Adipose tissue (tissue), 3 donors: ENCODE measurements around the gene PYCR2. TPM values are rescaled to one million over a fixed set of nuclear protein-coding genes. Genes with fewer than 3 reads are reported as not detected.

Source experiments
- H3K27ac ChIP-seq: one replicate; pipeline ENCODE4 v1.5.1; 2013; ENCODE audit warnings: low read depth, low read length
- WGBS, 3 donors: extraction: QIAGEN DNeasy Blood & Tissue Kit; methylation state at CpG; one replicate each; pipeline ENCODE4 v1.1.7; 2013; 5-methylcytosine and 5-hydroxymethylcytosine counted together
- polyA plus RNA-seq, 3 donors: library from polyadenylated mRNA; stranded (reverse); fragments of 200-250 nt; gene quantifications; one replicate each; pipeline ENCODE4 v1.2.3, GENCODE V29; 2013
- donor health status: healthy with polysubstance abuse.
- donor health status: Bipolar disorder and iron deficiency.
- donor health status: healthy.

Gene PYCR2
- polyA plus RNA-seq, 3 donors, result 44.1 to 59.5 (median 49.4) TPM

DNA sequence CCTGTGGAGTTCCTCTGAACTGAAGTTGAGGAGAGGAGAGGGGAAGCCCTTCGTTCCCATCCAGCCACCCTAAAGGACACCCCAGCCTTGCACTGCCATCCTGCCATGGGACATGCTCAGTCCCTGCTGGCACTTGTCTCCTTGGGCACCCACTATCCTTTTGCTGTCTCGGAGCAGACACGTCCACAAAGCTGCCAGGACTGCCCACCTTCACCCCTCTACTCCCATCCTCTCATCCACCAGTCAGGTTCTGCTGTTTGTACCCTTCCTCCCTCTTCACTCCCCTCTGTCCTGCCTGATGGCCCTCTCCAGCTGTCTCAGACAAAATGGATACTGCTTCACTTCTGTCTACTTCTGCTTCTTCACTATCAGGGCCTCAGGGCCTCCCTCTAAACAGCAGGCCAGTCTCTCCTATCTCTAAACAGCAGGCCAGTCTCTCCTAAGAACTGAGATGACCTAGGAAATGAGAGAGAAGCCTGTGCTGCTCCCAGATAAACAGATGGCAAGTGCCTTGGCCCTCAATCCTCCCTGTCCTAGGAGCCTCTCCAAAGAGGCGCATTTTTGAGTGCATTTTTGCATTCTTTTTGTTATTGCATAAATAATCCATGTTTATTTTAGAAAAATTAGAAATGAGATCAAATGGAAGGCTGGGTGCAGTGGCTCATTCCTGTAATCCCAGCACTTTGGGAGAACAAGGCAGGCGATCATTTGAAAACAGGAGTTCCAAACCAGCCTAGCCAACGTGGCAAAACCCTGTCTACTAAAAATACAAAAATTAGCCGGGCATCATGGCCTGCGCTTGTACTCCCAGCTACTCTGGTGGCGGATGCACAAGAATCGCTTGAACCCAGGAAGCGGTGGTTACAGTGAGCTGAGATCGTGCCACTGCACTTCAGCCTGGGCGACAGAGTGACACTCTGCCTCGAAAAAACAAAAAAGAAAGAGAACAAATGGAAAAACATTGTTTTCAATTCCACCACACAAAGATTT lies 4.4 kb upstream of the PYCR2 start:
- 86 to 90% (median 90%) methylated on average over 14 of the region's 14 CpGs for WGBS, 3 donors

DNA sequence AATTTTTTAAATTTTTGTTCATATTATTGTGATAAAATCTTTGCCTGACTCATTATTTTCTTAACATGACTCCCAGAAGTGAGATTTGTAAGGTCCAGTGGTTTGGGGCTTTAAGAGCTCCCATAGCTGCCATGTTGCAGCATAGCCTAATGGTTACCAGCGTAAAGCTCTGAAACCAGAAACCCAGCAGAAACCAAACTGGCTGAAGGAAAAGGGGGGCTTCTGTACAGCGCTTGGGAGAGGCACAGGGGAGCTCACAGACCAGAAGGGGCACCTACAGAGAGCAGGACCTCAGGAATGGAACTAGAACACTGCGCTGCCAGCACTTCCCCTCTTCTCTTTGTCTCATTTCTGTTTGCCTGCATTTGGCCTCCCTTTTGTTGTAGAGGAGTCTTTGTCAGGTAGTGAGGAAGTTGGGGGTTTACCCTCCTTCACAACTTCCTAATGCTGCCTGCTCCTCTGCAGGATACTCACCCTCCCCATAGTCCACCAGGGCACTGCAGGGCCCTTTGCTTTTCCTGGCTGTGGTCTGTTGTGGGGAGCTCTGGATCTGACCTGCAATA lies 2.6 kb upstream of the PYCR2 start:
- WGBS, 3 donors, result 72 to 94% (median 73%) methylated on average over 3 of the region's 3 CpGs
- H3K27ac ChIP-seq, result no peak overlapping the region

More for the DNA sequence above, 4.4 kb upstream of the PYCR2 start:
- H3K27ac ChIP-seq, result no peak overlapping the region

DNA sequence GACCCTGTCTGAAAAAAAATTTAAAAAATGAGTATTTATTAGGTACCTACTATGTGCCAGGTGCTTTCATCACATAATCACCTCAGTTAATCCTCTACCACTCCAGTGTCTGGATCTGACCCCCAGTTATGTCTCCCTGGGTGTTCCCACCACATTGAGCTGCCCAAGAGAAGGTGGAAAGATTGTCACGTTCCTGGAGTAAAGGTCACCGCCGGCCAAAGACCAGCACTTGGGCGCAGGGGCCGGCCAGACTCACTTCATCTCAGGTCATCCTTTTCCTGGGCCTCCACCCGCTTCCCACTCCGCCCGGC lies 714 bp downstream of the PYCR2 start:
- no peak overlapping the region for H3K27ac ChIP-seq
- 0 to 6% (median 1%) methylated on average over 8 of the region's 8 CpGs for WGBS, 3 donors

DNA sequence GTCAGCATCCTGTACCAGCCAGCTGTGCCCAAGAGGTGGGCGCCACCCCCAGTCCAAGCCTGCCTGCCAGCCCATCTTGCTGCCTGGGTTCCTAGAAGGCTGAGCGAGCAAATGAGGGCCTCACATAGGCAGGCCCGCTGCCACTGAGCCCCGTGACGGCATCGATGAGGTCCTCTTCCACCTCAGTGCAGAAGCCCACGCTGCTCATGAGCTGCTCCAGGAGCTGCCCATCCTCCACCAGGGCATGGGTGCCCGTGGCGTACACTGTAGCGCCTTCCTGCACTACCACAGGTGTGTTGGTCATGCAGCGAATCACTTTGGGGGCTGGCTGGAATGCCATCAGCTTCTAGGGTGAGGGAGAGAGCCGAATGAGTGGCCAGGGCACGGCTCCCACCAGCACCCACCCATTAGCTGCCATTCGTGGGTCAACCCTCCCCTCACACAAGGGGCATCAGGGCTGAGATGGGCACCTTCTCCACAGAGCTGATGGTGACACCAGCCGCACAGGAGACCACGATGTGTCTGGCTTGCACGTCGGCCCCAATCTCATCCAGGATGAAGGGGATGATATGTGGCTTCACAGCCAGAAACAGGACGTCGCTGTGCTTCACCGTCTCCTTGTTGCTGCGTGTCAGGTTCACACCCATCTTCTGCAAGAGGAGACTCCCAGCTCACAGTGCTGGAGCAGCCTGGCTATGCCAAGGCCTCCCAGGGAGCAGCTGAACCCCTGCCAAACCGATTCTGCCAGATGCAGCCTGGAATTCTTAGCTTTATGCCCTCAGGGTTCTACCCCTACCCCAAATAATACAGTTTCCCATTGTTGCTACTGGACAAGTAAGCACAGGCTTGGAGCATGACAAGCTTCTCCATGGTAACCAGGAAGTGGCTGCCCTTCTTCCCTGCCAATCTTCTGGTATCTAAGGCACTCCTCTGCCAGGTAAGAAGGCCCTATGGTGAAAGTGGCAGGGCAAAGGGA lies 2.0 kb downstream of the PYCR2 start:
- 83 to 92% (median 91%) methylated on average over 23 of the region's 23 CpGs for WGBS, 3 donors
- H3K27ac ChIP-seq, result no peak overlapping the region

DNA sequence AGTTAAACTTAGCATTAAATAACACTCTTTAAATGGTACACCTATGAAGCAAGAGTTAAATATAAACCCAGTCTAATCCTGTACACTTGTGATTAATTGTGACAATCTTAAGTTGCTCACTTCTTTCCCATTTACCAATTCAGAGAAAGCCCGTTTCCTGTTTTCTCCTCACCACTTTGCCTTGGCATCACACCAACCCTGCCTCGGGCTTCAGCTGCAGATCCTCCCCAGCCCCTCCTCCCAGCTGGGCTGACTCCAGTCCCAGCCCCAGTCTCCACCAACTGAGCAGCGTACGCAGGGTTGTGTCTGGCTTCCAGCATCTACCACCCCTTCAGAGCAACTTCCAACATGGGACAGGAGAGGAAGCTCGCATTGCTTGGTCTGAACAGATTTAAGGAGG lies 4.1 kb downstream of the PYCR2 start:
- 18 to 27% (median 24%) methylated on average over 5 of the region's 5 CpGs for WGBS, 3 donors
- H3K27ac ChIP-seq, result no peak overlapping the region

DNA sequence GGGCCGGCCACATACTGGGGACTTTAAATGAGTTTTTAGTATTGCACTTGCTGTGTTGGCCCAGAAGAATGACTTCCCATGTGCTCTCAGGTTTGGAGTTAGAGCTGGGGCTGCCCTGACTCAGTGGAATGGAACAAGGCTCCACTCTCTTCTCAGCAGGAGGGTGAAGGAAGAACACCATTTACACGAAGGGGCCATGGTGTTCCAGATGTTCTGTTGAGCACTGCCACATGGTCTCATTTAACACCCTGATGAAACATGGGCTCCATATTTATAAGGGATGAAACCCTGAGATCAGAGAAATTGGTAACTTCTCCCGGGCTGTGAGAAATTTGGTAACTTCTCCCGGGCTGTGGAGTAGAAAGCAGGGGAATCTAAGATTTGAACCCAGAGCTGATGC lies 5.8 kb downstream of the PYCR2 start:
- H3K27ac ChIP-seq, result no peak overlapping the region
- WGBS, 3 donors, result 91 to 99% (median 93%) methylated on average over 4 of the region's 4 CpGs

DNA sequence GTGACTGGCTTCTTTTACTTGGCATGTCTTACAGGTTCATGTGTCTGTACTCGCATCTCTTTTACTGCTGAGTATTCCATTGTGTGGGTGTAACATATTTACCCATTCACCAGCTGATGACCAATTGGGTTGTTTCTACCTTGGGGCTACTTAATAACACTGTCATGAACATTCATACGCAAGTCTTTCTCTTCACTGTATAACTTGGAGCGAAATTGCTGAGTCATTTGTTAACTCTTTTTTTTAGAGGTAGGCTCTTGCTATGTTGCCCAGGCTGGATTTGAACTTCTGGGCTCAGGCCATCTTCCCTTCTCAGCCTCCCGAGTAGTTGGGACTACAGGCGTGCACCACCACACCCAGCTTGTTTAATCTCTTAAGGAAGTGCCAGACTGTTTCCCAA lies 6.5 kb downstream of the PYCR2 start:
- H3K27ac ChIP-seq, result no peak overlapping the region
- 87 to 91% (median 88%) methylated on average over 5 of the region's 5 CpGs for WGBS, 3 donors

DNA sequence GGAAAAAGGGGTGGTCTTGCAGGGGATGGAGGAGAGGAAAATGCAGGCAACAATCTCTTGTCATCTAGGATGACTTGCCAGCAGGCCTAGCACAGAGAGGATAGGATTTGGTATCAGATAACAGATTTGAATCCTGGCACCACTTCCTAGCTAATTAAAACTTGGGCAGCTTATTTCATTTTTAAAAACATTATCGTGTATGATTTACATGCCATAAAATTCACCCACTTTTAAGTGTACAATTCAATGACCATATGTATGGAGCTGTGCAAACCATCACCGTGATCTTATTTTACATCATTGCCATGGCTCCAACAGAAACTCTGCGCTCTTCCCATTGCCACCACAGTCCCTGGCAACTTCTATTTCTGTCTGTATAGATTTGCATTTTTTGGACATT lies 6.9 kb downstream of the PYCR2 start:
- H3K27ac ChIP-seq, result no peak overlapping the region
- WGBS, 3 donors, result 90 to 98% (median 94%) methylated on average over 3 of the region's 3 CpGs

DNA sequence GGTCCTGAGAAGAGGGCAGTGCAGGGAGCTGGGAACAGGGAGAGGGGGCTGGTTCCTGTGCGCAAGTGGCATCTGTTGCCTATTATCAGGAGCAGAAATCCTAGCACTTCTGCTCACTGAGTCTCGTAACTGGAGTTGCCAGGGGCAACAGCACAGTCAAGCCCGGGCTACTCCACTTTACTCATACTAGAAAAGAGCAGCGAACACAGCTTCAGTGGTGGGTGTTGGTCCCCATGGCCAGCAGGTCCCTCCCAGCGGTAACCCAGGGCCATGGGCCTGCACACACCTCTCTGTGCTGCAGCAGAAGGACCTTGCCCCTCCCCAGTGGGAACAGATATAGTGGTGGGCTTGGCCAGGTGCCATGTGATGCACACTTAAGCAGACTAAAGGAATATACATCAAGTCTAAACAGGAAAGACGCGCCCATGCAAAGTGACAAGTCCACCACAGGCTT lies 8.5 kb downstream of the PYCR2 start:
- WGBS, 3 donors, result 88 to 95% (median 93%) methylated on average over 7 of the region's 7 CpGs
- H3K27ac ChIP-seq, result no peak overlapping the region

DNA sequence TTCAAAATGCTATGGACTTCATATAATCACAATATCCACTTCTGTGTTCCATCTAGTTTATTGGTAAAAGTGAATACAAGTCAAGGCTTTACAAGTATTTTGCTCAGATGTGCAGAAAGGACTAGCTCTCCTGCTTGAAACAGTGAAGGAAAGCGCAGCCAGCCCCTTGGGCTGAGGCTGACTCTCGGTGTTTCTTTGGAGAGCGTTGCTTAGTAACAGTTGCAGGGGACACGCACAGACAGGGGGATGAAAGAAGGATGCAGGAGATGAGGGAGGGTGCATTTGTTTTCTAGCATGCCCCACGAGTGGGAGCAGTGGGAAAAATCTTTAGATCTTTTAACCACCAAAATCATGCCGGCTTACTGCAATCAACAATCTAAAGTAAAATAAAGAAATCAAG lies 9.1 kb downstream of the PYCR2 start:
- 87 to 93% (median 93%) methylated on average over 6 of the region's 6 CpGs for WGBS, 3 donors

DNA sequence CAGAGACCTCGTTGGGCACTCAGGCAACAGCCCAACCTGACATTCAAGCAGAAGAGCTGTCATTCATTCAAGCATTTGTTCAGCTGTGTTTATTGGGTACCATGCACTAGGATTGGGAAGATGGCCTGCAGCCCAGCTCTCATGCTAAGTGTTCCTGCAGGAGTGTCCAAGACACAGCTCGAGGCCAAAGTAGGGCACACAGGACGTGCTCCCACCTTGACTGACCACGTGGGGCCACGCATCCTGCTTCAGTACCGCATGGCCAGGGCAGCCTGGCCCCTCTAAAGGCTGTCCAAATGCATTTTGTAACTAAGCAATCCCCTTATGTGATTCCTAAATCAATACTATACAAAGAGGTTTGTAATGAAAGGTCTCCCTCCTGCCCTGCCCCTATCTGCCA lies 9.7 kb downstream of the PYCR2 start:
- H3K27ac ChIP-seq, result no peak overlapping the region
- 79 to 91% (median 84%) methylated on average over 6 of the region's 6 CpGs for WGBS, 3 donors

More for the DNA sequence above, 9.1 kb downstream of the PYCR2 start:
- H3K27ac ChIP-seq, result no peak overlapping the region

DNA sequence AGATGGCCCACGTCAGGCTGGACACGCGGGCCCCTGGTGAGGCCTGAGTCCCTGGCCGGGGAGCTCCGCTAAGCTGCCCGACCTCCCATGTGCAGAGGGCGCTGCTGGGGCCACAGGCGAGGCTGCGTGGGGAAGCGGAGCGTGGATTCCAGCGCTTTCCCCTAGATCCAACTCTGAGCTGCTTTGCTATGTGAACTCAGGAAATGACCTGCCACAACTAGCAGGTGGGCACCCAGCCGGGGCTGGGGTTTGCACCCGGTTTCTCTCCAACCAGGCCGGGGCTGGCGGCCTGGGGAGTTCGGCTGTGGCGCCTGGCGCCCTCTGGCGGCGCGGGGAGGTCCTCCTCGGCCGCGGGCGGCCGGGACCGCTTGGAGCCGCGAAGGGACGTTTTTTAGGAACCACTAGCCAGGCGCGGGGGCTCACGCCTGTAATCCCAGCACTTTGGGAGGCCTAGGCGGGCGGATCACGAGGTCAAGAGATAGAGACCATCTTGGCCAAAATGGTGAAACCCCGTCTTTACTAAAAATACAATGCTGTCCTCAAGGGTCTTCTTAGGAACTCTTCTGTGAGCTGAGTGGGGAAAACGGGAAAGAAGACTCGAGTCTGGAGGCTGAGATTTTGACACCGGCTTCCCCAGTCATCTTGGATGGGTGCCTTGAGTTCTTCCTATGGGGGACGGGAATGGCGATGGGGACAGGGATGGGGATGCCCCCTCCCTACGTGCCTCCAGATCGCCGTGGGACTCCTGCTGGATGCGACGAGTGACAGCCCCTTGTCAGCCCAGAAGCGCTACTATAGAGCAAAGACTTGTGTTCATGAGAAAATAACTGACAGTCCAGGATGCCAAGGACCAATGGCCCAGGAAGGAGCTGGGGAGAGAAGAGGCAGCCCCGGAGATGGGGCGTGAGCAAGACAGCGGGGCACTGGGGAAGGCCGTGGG lies 12.6 kb downstream of the PYCR2 start:
- 32 to 43% (median 33%) methylated on average over 53 of the region's 53 CpGs for WGBS, 3 donors
- no peak overlapping the region for H3K27ac ChIP-seq

DNA sequence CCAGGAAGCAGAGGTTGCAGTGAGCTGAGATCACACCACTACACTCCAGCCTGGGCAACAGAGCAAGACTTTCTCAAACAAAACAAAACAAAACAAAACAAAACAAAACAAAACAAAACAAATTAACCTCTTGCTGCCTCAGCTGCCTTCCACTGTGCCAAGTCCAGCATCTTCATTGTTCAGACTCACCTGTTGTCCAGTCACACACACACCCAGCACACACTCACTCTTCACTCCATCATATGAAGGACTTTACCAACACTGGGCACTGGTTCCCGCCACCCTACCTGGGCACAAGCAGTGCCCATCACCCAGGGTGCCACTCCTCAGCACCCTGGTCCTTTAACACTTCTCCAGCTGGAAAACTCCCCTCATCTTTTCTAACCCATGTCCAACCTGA lies 14.6 kb downstream of the PYCR2 start:
- no peak overlapping the region for H3K27ac ChIP-seq
- 95 to 100% (median 95%) methylated on average over 1 of the region's 1 CpG for WGBS, 3 donors

DNA sequence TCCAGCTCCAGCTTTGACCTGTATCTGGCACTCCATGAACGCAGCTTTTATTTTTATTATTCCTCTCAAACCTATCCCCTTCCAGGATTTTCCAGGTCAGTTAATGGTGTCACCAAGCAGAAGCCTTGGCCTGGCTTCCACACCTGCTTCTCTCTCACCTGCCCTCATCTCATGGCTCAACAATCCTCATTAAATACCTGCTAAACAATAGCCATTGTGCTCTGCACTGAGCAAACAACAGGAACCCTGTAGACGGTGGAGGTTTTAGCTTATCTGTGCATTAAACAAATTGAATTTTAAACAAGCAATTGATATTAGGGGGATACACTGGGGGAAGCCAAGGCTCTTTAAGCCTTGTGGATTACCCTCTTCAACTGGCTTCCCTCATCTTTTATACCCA lies 15.3 kb downstream of the PYCR2 start:
- H3K27ac ChIP-seq, result no peak overlapping the region
- 53 to 80% (median 76%) methylated on average over 2 of the region's 2 CpGs for WGBS, 3 donors

DNA sequence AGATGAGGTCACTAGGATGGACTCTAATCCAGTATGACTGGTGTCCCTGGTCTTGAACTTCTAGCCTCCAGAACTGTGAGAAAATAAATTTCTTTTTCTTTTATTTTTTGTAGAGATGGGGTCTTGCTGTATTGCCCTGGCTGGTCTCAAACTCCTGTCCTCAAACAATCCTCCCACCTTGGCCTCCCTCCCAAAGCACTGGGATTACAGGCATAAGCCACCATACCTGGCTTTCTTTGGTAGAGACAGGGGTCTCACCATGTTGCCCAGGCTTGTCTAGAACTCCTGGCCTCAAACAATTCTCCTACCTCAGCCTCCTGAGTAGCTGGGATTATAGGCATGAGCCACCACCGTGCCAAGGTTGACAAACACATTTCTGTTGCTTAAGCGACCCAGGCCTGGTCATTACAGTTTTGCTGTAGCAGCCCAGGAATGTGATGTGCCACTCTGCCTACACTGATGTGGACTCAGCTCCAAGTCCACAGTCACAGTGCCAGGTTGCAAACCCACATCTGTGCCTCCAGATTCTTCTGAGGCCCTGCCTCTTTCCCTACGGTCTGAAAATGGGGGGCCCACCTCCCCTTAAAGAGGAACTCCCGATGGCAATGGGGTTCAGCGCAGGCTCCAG lies 15.9 kb downstream of the PYCR2 start:
- WGBS, 3 donors, result 78 to 86% (median 81%) methylated on average over 5 of the region's 5 CpGs
- no peak overlapping the region for H3K27ac ChIP-seq

DNA sequence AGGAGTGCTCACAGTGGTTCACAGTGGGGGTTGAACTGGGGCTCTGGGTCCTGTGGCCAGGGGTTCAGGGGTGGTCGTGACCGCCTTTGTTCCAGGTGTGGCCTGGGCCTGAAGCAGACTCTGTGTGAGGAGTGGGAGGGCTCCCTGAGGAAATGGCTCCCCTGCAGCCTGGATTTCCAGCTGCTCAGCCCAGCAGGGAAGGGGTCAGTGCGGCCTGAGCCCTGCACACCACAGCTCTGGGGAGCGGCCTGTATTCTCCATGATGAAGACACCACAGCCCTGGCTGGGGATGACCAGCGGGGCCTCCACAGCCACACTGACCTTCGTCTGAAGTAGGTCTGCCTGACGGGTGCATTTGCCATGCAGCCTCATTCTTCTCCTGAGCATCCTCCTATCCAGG lies 16.7 kb downstream of the PYCR2 start:
- 92 to 100% (median 94%) methylated on average over 6 to 7 of the region's 7 CpGs for WGBS, 3 donors
- no peak overlapping the region for H3K27ac ChIP-seq

DNA sequence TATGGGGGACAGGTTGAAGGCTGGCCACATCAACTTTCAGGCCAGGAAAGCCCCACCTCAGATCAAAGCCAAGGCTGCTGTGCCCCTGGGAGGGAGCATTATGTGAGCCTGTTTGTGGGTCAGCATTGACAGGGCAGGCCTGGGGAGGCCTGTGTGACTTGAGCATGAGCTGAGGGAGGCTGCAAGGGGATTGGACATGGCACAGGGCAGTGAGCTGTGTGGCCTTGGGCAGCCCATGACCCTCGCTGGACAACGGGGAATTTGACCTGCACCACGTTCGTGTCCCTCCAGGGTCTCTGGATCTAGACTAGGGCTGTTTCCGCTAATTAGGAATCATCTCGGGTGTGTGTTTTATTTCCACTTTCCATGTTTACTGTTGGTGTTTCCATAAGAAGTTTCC lies 17.6 kb downstream of the PYCR2 start:
- H3K27ac ChIP-seq, result no peak overlapping the region
- 92 to 93% (median 93%) methylated on average over 6 of the region's 6 CpGs for WGBS, 3 donors
